ENCODE data around the gene SPDL1.

GRCh38 chr5:169566202-169566601, 17.4 kb upstream of the SPDL1 start:
- TF ChIP-seq, protein P1, sequence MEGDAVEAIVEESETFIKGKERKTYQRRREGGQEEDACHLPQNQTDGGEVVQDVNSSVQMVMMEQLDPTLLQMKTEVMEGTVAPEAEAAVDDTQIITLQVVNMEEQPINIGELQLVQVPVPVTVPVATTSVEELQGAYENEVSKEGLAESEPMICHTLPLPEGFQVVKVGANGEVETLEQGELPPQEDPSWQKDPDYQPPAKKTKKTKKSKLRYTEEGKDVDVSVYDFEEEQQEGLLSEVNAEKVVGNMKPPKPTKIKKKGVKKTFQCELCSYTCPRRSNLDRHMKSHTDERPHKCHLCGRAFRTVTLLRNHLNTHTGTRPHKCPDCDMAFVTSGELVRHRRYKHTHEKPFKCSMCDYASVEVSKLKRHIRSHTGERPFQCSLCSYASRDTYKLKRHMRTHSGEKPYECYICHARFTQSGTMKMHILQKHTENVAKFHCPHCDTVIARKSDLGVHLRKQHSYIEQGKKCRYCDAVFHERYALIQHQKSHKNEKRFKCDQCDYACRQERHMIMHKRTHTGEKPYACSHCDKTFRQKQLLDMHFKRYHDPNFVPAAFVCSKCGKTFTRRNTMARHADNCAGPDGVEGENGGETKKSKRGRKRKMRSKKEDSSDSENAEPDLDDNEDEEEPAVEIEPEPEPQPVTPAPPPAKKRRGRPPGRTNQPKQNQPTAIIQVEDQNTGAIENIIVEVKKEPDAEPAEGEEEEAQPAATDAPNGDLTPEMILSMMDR (IDR thresholded peaks at IDR 0.05), result no peak
- no peak for TF ChIP-seq POLR2A (IDR thresholded peaks at IDR 0.05)

Measured in Peyer's patch (tissue), 4 donors.